Activated CD4-positive, CD25-positive, alpha-beta regulatory T cell (primary cell): ENCODE results near the gene DDIT3.
"Not testable (repeated sequence)": the region's sequence is repeated elsewhere in the genome, so short reads cannot be mapped to it uniquely, and the experiment has no call there.

ENCODE experiments used
- DNase-seq, 4 experiments: peaks; one replicate each; lab custom pipeline; 2025; lab: John Stamatoyannopoulos, UW

Gene DDIT3

DNA sequence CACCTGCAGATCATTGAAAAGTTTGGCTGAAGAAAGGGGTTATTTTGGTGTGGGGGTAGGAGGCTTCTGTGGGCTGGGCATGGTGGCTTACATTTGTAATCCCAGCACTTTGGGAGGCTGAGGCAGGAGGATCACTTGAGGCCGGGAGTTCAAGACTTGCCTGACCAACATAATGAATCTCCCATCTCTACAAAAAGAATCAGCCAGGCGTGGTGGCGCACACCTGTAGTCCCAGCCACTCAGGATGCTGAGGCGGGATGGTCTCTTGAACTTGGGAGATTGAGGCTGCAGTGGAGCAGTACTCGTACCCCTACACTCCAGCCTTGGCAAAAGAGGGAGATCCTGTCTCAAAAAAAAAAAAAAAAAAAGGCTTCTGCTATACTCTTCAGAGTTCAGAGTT is 7.0 kb downstream of the DDIT3 start:
- no peak for DNase-seq

DNA sequence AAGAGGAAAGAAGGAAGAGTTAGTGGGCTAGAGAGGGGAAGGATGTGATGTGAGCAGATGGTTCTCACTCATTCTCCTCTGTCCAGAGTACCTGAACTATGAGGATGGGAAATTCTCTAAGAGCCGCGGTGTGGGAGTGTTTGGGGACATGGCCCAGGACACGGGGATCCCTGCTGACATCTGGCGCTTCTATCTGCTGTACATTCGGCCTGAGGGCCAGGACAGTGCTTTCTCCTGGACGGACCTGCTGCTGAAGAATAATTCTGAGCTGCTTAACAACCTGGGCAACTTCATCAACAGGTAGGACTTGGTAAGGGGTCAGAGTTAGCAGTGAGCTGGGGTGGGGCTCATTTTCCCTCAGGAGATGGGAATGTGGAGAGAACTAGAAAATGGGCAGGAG is 7.6 kb downstream of the DDIT3 start:
- no peak for DNase-seq

DNA sequence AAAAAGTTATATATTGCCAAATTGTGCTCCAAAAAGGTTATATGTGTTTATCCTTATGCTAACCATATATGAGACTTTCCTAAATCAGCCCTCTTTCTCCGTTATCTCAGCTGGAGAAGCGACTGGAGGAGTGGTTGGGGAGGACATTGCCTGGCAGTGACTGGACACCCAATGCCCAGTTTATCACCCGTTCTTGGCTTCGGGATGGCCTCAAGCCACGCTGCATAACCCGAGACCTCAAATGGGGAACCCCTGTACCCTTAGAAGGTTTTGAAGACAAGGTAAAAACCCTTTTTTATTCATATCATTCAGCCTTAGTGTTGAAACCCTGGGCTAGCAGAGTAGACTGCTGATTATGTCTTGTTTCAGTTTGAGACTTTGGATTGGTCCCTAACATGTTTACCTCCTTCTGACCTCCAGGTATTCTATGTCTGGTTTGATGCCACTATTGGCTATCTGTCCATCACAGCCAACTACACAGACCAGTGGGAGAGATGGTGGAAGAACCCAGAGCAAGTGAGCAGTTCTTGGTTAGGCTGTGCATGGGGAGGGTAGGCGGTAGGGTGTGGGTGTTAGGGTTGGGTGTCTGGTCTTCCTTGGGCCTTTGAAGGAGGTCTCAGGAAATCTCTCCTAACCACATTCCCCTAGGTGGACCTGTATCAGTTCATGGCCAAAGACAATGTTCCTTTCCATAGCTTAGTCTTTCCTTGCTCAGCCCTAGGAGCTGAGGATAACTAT is 8.6 kb downstream of the DDIT3 start:
- no peak for DNase-seq

DNA sequence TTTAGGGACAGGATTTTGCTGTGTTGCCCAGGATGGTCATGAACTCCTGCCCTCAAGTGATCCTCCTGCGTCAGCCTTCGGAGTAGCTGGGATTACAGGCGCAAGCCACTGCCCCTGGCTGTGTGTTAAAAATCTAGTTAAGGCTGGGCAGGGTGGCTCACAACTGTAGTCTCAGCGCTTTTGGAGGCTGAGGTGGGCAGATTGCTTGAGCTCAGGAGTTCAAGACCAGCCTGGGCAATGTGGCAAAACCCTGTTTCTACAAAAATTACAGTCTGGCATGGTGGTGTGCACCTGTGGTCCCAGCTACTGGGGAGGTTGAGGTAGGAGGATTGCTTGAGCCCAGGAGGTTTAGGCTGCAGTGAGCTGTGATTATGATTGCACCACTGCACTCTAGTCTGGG is 9.2 kb downstream of the DDIT3 start:
- no peak for DNase-seq

GRCh38 chr12:57507796-57508195 is 12.5 kb downstream of the DDIT3 start:
- DNase-seq: not testable (repeated sequence)

- not testable (repeated sequence) for DNase-seq
These were observed 13.8 kb downstream of the DDIT3 start for GRCh38 chr12:57506541-57506940.

GRCh38 chr12:57502311-57502969 is 17.9 kb downstream of the DDIT3 start:
- not testable (repeated sequence) for DNase-seq

GRCh38 chr12:57500213-57500612 is 20.1 kb downstream of the DDIT3 start:
- DNase-seq: no peak

DNA sequence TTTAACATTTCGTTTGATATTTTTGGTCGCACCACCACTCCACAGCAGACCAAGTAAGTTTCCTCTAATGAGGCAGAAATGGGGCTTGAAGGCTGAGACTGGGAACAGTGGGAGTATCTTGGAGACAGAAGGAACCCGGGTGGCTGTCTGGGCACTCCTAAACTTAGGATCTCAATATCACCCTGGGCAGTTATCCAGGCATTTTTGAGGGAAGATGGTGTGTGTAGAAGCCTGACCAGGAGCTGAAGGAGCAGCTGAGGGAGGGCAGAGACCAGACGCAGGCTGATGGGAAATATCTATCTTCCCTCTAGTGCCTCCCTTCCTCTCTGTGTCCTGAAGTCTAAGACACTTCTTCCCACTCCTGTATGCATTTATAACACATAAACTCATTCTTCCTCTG is 21.7 kb downstream of the DDIT3 start:
- no peak for DNase-seq

GRCh38 chr12:57498132-57498502 is 22.2 kb downstream of the DDIT3 start:
- DNase-seq: no peak

DNA sequence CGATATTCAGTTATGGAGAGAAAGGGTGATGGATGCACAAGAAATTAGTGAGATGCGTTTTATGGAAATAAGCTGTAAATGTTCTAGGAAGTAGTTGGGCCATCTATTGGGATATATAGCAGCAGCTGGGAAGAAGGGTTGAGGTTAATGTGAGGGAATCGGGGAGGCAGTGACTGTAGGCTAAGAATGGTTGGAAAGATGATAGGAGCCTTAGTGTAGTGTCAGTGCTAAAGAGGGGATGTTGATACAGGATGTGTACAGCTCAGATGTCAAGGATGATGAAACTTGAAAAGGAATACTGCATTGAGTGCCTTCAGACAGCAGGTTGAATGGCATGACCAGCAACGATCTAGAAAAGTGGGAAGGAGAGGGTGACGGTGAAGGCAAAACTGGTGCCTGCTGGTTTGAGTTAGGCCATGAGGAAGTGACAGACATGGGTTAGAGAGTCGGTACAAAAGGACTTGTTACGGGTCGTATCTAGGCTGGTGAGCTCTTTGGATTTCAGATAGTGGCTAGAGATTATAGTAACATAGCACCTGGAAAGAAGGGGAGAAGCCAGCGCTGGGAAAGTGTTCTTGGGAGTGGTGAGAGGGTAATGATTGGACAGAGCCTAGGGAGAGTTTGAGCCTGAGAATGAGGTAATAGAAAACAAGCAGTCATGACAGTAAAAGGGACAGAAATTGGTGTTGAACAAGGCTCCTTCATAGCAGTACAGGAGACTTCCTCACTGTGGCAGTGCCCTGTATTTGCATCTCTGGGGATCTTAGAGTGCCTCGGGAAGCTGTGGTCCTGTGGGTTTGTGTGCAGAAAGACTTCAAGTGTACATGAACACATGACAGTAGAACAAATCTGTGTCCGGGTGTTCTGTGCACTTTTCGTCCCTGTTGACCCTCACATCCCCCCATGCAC is 22.8 kb downstream of the DDIT3 start:
- DNase-seq: no peak

GRCh38 chr12:57496822-57497221 is 23.5 kb downstream of the DDIT3 start:
- DNase-seq: no peak

- DNase-seq: not testable (repeated sequence)
These were observed 25.1 kb downstream of the DDIT3 start for GRCh38 chr12:57495051-57495701.

GRCh38 chr12:57491393-57492280 is 28.7 kb downstream of the DDIT3 start:
- no peak for DNase-seq

DNA sequence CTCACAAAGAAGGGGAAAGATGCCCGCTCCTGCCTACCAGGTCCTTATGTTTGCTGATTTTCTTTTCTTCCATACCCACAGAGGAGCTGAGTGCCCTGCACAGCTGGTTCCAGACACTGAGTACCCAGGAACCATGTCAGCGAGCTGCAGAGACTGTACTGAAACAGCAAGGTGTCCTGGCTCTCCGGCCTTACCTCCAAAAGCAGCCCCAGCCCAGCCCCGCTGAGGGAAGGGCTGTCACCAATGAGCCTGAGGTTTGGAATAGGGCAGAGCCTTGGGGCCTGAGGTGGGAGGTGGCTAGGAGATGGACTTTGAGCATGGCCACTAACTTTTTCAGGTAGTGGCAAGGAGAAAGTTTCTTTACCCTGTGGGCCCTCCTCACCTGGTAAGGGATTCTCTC is 30.2 kb downstream of the DDIT3 start:
- DNase-seq: no peak

GRCh38 chr12:57489157-57489641 is 31.1 kb downstream of the DDIT3 start:
- no peak for DNase-seq

- DNase-seq: no peak
These were observed 31.7 kb downstream of the DDIT3 start for GRCh38 chr12:57488402-57489156.

DNA sequence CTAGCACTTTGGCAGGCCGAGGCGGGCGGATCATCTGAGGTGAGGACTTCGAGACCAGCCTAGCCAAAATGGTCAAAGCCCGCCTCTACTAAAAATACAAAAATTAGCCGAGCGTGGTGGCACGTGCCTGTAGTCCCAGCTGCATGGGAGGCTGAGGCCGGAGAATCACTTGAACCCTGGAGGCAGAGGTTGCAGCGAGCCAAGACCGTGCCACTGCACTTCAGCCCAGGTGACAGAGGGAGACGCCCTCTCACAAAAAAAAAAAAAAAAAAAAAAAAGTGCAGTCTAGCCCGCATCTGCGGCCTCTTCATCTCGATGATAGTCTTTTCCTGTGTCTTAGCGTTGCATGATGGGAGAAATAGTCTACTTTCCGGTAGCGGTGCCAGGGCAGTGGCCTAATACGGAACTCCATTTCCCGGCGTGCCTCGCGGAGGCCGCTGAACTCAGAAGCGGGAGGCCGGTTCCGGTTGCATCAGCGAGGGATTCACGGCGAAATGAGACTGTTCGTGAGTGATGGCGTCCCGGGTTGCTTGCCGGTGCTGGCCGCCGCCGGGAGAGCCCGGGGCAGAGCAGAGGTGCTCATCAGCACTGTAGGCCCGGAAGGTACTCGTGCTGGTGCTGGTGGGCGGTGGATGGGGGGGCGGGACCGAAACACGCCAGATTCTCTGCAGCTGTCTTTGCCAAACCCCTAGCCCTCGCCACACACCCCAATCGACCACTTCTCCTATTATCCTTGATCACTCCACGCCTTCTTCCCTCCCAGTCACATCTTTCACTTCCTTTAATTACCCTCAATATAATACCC is 32.5 kb downstream of the DDIT3 start, which contains the start of gene MARS1:
Gene MARS1, plus strand, starts transcription at position 472 of the 805 bp plus-strand sequence. Its CDS starts 23 bp downstream, at position 495.
- DNase-seq: peak; percentile 74 to 85 (median 82)

DNA sequence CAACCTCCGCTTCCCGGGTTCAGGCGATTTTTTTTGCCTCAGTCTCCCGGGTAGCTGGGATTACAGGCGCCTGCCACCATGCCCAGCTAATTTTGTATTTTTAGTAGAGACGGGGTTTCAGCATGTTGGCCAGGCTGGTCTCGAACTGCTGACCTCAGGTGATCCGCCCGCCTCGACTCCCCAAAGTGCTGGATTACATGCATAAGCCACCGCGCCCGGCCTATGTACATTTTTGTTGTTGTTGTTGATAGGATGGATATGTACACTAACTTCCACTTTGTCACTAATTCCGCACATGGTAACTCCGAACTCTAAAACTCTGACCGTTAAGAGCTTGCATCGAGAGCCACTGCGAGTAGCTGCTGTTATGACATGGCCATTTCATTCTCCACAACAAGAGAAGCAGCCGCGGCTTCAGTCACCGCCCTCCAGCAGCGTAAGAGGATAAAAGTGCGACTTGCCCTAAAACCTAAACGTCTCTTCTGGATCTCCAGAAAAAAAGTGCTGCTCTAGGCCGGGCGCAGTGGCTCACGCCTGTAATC is 33.2 kb downstream of the DDIT3 start:
- no peak for DNase-seq
